ENCODE data around the gene MT1H. TPM values are rescaled to one million over a fixed set of nuclear protein-coding genes. Genes with fewer than 3 reads are reported as not detected.

MT1H gene
- total and polyA plus RNA-seq, 2 of the 13 experiments (the other 11 are each of a cell fraction or from before 2014, with no cell fraction given), result 0.60 TPM; not detected in 1

DNA sequence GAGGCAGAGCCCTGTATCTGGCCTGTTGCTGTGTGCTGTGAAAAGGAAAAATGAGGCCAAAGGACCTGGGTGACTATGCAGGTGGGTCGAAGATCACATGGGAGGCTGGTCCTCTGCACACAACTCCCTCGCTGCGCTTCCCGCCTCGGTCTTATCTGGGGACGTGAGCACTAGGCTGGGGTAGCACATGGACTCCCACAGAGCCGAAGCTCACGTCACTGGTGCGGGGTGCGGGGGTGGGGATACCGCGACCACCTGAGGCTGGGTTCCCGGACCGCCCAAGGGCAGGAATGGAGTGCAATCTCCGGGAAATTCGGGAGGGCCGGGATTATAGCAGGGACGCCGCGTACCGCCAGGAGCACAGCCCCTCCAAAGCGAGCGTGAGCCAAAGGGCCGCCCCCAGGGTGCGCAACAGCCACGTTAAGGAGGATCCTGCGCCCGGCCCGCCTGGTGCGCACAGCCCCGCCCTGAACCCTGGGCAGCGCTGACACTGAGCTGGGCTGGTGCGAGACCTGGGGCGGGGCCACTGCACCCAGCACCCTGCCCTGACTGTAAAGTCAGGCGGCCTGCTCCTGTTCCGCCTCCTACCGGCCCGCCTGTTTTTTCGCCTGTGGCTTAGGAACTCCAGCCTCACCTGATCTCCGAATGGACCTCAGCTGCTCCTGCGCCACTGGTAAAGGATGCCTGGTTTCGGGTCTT is 26.4 kb upstream of the MT1H start (continued):
- TF ChIP-seq, protein P1, sequence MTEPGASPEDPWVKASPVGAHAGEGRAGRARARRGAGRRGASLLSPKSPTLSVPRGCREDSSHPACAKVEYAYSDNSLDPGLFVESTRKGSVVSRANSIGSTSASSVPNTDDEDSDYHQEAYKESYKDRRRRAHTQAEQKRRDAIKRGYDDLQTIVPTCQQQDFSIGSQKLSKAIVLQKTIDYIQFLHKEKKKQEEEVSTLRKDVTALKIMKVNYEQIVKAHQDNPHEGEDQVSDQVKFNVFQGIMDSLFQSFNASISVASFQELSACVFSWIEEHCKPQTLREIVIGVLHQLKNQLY (CRISPR knock-in tag; IDR thresholded peaks at IDR 0.05), result no peak
- peak; percentile 56; the same call in 1 of the 2 replicates for TF ChIP-seq NFKB2 (CRISPR knock-in tag; IDR thresholded peaks at IDR 0.05; ENCODE audit: borderline replicate concordance)
- no peak for TF ChIP-seq MAZ (IDR thresholded peaks at IDR 0.05; ENCODE audit: borderline replicate concordance, low read depth, low read length)
- peak; percentile 38; the same call in 1 of the 2 replicates for TF ChIP-seq MAZ (CRISPR knock-in tag; IDR thresholded peaks at IDR 0.05; ENCODE audit: low read depth)
- TF ChIP-seq MXD4 (CRISPR knock-in tag; IDR thresholded peaks at IDR 0.05), result no peak
- TF ChIP-seq KAT2B (IDR thresholded peaks at IDR 0.05; ENCODE audit: borderline replicate concordance, low read depth, low read length), result no peak
- TF ChIP-seq, protein P2, sequence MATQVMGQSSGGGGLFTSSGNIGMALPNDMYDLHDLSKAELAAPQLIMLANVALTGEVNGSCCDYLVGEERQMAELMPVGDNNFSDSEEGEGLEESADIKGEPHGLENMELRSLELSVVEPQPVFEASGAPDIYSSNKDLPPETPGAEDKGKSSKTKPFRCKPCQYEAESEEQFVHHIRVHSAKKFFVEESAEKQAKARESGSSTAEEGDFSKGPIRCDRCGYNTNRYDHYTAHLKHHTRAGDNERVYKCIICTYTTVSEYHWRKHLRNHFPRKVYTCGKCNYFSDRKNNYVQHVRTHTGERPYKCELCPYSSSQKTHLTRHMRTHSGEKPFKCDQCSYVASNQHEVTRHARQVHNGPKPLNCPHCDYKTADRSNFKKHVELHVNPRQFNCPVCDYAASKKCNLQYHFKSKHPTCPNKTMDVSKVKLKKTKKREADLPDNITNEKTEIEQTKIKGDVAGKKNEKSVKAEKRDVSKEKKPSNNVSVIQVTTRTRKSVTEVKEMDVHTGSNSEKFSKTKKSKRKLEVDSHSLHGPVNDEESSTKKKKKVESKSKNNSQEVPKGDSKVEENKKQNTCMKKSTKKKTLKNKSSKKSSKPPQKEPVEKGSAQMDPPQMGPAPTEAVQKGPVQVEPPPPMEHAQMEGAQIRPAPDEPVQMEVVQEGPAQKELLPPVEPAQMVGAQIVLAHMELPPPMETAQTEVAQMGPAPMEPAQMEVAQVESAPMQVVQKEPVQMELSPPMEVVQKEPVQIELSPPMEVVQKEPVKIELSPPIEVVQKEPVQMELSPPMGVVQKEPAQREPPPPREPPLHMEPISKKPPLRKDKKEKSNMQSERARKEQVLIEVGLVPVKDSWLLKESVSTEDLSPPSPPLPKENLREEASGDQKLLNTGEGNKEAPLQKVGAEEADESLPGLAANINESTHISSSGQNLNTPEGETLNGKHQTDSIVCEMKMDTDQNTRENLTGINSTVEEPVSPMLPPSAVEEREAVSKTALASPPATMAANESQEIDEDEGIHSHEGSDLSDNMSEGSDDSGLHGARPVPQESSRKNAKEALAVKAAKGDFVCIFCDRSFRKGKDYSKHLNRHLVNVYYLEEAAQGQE (IDR thresholded peaks at IDR 0.05; ENCODE audit: borderline replicate concordance in 1 of 2, low read depth in 1 of 2, low read length in 2 of 2), result no peak
- no peak for TF ChIP-seq NONO (IDR thresholded peaks at IDR 0.05)
- no peak for TF ChIP-seq NONO (CRISPR knock-in tag; conservative IDR thresholded peaks at IDR 0.05)
- TF ChIP-seq MAFK (conservative IDR thresholded peaks at IDR 0.05 in 1 of 2, IDR thresholded peaks at IDR 0.05 in 1 of 2; ENCODE audit: low read length in 2 of 2), result no peak
- no peak for TF ChIP-seq ZFP82 (CRISPR knock-in tag; IDR thresholded peaks at IDR 0.05; ENCODE audit: borderline replicate concordance)
- 0 out of 2 replicates have a peak, but pooled peaks have one; percentile 29 for TF ChIP-seq ZZZ3 (CRISPR knock-in tag; IDR thresholded peaks at IDR 0.05; ENCODE audit: borderline replicate concordance)
- TF ChIP-seq HDAC2 (CRISPR knock-in tag; IDR thresholded peaks at IDR 0.05), result no peak
- TF ChIP-seq ELF3 (CRISPR knock-in tag; IDR thresholded peaks at IDR 0.05), result no peak
- no peak for TF ChIP-seq ZNF20 (CRISPR knock-in tag; IDR thresholded peaks at IDR 0.05)
- TF ChIP-seq, protein P3, sequence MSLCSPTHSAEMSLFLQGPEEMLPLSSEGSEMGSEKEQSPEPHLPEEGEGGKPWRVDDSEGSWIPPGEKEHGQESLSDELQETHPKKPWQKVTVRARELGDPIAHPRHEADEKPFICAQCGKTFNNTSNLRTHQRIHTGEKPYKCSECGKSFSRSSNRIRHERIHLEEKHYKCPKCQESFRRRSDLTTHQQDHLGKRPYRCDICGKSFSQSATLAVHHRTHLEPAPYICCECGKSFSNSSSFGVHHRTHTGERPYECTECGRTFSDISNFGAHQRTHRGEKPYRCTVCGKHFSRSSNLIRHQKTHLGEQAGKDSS (CRISPR knock-in tag; IDR thresholded peaks at IDR 0.05; ENCODE audit: borderline replicate concordance, low read depth), result 0 out of 2 replicates have a peak, but pooled peaks have one; percentile 25
- no peak for TF ChIP-seq GTF3A (CRISPR knock-in tag; conservative IDR thresholded peaks at IDR 0.05)
- TF ChIP-seq, protein P4, sequence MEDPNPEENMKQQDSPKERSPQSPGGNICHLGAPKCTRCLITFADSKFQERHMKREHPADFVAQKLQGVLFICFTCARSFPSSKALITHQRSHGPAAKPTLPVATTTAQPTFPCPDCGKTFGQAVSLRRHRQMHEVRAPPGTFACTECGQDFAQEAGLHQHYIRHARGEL (CRISPR knock-in tag; IDR thresholded peaks at IDR 0.05), result no peak; the same call in 1 of the 2 replicates
- TF ChIP-seq SRSF9 (IDR thresholded peaks at IDR 0.05; ENCODE audit: borderline replicate concordance, insufficient read depth, low read depth, low read length, poor library complexity, severe bottlenecking), result no peak
- no peak for TF ChIP-seq GABPA (IDR thresholded peaks at IDR 0.05; ENCODE audit: low read depth, low read length)
- no peak for TF ChIP-seq GABPA (CRISPR knock-in tag; IDR thresholded peaks at IDR 0.05; ENCODE audit: low read depth)
- TF ChIP-seq ZNF737 (CRISPR knock-in tag; IDR thresholded peaks at IDR 0.05; ENCODE audit: borderline replicate concordance), result no peak
- no peak for TF ChIP-seq ZNF264 (CRISPR knock-in tag; IDR thresholded peaks at IDR 0.05)
- TF ChIP-seq RAD21 (CRISPR knock-in tag; IDR thresholded peaks at IDR 0.05), result peak; percentile 38; the same call in 1 of the 2 replicates
- TF ChIP-seq SIX4 (CRISPR knock-in tag; IDR thresholded peaks at IDR 0.05), result no peak

All from HepG2 (cell line).